Prostate gland (tissue), 2 donors: ENCODE data around the gene POFUT1. TPM values are rescaled to one million over a fixed set of nuclear protein-coding genes. Genes with fewer than 3 reads are reported as not detected.

Source experiments
- DNase-seq: peaks from one replicate; pipeline ENCODE4 v3.0.0-alpha.2; 2019; ENCODE audit warnings: low spot score
- H3K27ac ChIP-seq, 2 donors: fragments of 200-600 bp; sonication (generic); 2 replicates each; pipeline ENCODE4 v1.5.1; 2017 to 2019
- H3K27me3 ChIP-seq: fragments of 200-600 bp; sonication (generic); replicated peaks from 2 replicates; pipeline ENCODE4 v1.5.1; 2019; ENCODE audit not compliant: insufficient read depth
- H3K36me3 ChIP-seq, 2 donors: fragments of 200-600 bp; sonication (generic); 1 replicate in 1 of 2; 2 replicates in 1 of 2; pipeline versions ENCODE4 v1.5.1 to v1.8.1; 2017 to 2019
- H3K4me1 ChIP-seq: fragments of 200-600 bp; sonication (generic); replicated peaks from 2 replicates; pipeline ENCODE4 v1.5.1; 2019
- H3K4me3 ChIP-seq, 2 donors: fragments of 200-600 bp; sonication (generic); 2 replicates each; pipeline ENCODE4 v1.5.1; 2017 to 2019
- H3K9me3 ChIP-seq: fragments of 200-600 bp; sonication (generic); 2 replicates; pipeline ENCODE4 v1.5.1; 2017
- CTCF ChIP-seq, 4 experiments: fragments of 200-600 bp in 2 of 4; fragments of 450-650 bp in 2 of 4; sonication (generic) in 2 of 4; IDR thresholded peaks; 1 replicate in 3 of 4; 2 replicates in 1 of 4; pipeline ENCODE4 v1.5.1; 2016 to 2019; ENCODE audit warnings: antibody characterized with exemption in 4 of 4, mild to moderate bottlenecking in 2 of 4, moderate library complexity in 2 of 4
- POLR2A ChIP-seq: fragments of 450-650 bp; IDR thresholded peaks from one replicate; pipeline ENCODE4 v1.6.1; 2016; ENCODE audit warnings: antibody characterized with exemption, mild to moderate bottlenecking
- POLR2AphosphoS5 ChIP-seq: sonication (generic); formaldehyde crosslinking; IDR thresholded peaks from one replicate; pipeline ENCODE4 v1.6.1; 2017; ENCODE audit warnings: antibody characterized with exemption
- WGBS: methylation state at CpG from one replicate; pipeline ENCODE4 v1.1.5; 2018; 5-methylcytosine and 5-hydroxymethylcytosine counted together
- intact Hi-C: fragments of 100-400 bp; cut with DNase I; formaldehyde crosslinking; loops from one replicate; pipeline ENCODE4 v1.14.2; 2022
- total RNA-seq, 2 donors: library from RNA; depleted of rRNA; stranded (reverse); fragments of >200 nt; gene quantifications; one replicate each; pipeline ENCODE4 v1.1.0, GENCODE V29; 2016

Gene POFUT1
- total RNA-seq, 2 donors from 2014 or later, result 33.2 to 44.3 TPM

GRCh38 chr20:32215729-32216128, 8.0 kb downstream of the POFUT1 start:
- Histone ChIP-seq H3K4me1 (no peaks in the 10 kb centered on the region), H3K27me3 (no peaks in the 10 kb centered on the region), H3K4me3 (no peak overlapping the region), H3K36me3 (no peaks in the 10 kb centered on the region), H3K27ac (no peak overlapping the region), H3K9me3 (no peaks in the 10 kb centered on the region)
- DNase-seq, result no peak
- TF ChIP-seq CTCF (IDR thresholded peaks at IDR 0.05) (no peak), POLR2A (no peak), POLR2AphosphoS5 (no peak)
- intact Hi-C loops, result no loop called here
- WGBS, result 95% methylated on average over 3 of the region's 3 CpGs

GRCh38 chr20:32216179-32217142, 8.8 kb downstream of the POFUT1 start:
- 81% methylated on average over 13 of the region's 13 CpGs for WGBS
- intact Hi-C loops, result no loop called here
- Histone ChIP-seq H3K27me3 (no peaks in the 10 kb centered on the region), H3K27ac (no peak overlapping the region), H3K36me3 (no peaks in the 10 kb centered on the region), H3K4me3 (no peak overlapping the region), H3K4me1 (no peaks in the 10 kb centered on the region), H3K9me3 (no peaks in the 10 kb centered on the region)
- no peak for TF ChIP-seq POLR2A
- TF ChIP-seq POLR2AphosphoS5, result no peak
- no peak for TF ChIP-seq CTCF (IDR thresholded peaks at IDR 0.05)
- DNase-seq, result no peak

- no peak overlapping the region for H3K4me3 ChIP-seq
- no peaks in the 10 kb centered on the region for H3K27me3 ChIP-seq
- DNase-seq, result no peak
- H3K9me3 ChIP-seq, result no peaks in the 10 kb centered on the region
- H3K27ac ChIP-seq, result no peak overlapping the region
- intact Hi-C loops, result no loop called here
- H3K36me3 ChIP-seq, result peaks cover 0 to 8% of the 10 kb centered on the region in 2 donors
- TF ChIP-seq POLR2A (no peak), POLR2AphosphoS5 (no peak), CTCF (IDR thresholded peaks at IDR 0.05) (no peak)
- 86% methylated on average over 5 of the region's 5 CpGs for WGBS
- H3K4me1 ChIP-seq, result no peaks in the 10 kb centered on the region
Observed at GRCh38 chr20:32218156-32218900, 10.6 kb downstream of the POFUT1 start.

GRCh38 chr20:32224463-32224862, 16.8 kb downstream of the POFUT1 start:
- 84% methylated on average over 4 of the region's 4 CpGs for WGBS
- H3K36me3 ChIP-seq, result peaks cover 0 to 8% of the 10 kb centered on the region in 2 donors

More at GRCh38 chr20:32224463-32224862, 16.8 kb downstream of the POFUT1 start:
- Histone ChIP-seq H3K4me3 (no peak overlapping the region), H3K27ac (no peak overlapping the region), H3K9me3 (no peaks in the 10 kb centered on the region), H3K27me3 (no peaks in the 10 kb centered on the region), H3K4me1 (peaks cover 5% of the 10 kb centered on the region)
- TF ChIP-seq CTCF (IDR thresholded peaks at IDR 0.05), result no peak
- no peak for TF ChIP-seq POLR2A
- TF ChIP-seq POLR2AphosphoS5, result no peak
- intact Hi-C loops, result no loop called here
- no peak for DNase-seq
